GM19099 (cell line): ENCODE data around the gene RPL39L.

Source experiments
- POLR2A ChIP-seq: IDR thresholded peaks from 3 replicates; pipeline ENCODE4 v1.6.1; 2011; ENCODE audit warnings: low read depth; ENCODE audit not compliant: insufficient read length; ENCODE audit errors: extremely low read depth

Gene RPL39L

GRCh38 chr3:187079090-187080022, 59.9 kb downstream of the RPL39L start:
- TF ChIP-seq POLR2A: no peak

GRCh38 chr3:187077537-187077936, 61.8 kb downstream of the RPL39L start:
- no peak for TF ChIP-seq POLR2A

- TF ChIP-seq POLR2A: no peak
Measured at GRCh38 chr3:187077085-187077484, 62.2 kb downstream of the RPL39L start.

GRCh38 chr3:187076297-187076696, 63.0 kb downstream of the RPL39L start:
- TF ChIP-seq POLR2A: no peak

GRCh38 chr3:187074846-187075245, 64.5 kb downstream of the RPL39L start:
- no peak for TF ChIP-seq POLR2A

GRCh38 chr3:187073581-187074098, 65.7 kb downstream of the RPL39L start:
- no peak for TF ChIP-seq POLR2A

GRCh38 chr3:187072511-187072910, 66.8 kb downstream of the RPL39L start:
- no peak for TF ChIP-seq POLR2A

GRCh38 chr3:187072102-187072501, 67.2 kb downstream of the RPL39L start:
- TF ChIP-seq POLR2A: no peak
